ENCODE measurements around the gene OR2T8. TPM values are rescaled to one million over a fixed set of nuclear protein-coding genes. Genes with fewer than 3 reads are reported as not detected.

OR2T8 gene
- polyA plus RNA-seq, 10 donors: 0.19 to 0.27 TPM; not detected in 8

DNA sequence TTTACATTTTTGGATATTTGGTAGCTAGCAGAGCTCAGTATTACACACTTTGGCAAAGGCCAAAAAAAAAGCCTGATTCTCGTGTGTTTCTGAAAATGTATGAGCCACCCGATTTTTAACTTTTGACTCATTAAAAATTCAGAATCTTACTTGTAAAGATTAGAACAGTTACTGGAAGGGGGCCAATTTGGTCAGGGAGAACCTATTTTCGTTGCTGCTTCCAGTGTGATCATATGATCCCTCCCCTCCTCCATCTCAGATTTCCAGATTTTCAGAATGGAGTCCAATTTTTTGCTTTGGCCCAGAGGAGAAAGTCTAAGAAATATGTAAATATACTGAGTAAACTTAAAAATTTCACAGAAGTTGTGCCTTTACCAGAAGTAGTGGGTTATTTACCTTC, 41.7 kb downstream of the OR2T8 start:
- DNase-seq: no peak

DNA sequence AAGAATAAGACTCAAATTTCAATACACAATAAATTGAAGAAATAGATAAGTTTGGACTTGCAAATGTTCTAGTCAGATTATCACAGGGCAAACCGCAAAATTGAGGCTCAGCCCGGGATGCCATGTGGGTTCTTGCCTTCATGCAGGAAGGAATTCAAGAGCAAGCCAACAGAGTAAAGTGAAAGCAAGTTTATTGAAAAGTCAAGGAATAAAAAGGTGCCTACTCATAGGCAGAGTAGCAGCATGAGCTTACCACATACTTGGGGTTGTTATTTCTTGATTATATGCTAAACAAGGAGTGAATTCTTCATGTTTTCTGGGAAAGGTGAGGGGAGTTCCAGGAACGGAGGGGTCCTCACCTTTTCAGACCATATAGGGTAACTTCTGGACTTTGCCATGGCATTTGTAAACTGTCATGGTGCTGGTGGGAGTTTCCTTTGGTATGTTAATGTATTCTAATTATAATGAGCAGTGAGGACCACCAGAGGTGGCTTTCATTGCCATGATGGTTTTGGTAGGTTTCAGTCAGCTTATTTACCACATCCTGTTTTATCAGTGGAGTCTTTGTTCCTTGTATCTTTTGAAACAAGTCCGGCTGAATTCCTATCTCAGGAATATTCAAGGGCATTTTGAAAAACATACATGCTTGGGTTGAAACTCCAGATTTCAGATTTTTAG, 43.0 kb downstream of the OR2T8 start:
- no peak for DNase-seq

DNA sequence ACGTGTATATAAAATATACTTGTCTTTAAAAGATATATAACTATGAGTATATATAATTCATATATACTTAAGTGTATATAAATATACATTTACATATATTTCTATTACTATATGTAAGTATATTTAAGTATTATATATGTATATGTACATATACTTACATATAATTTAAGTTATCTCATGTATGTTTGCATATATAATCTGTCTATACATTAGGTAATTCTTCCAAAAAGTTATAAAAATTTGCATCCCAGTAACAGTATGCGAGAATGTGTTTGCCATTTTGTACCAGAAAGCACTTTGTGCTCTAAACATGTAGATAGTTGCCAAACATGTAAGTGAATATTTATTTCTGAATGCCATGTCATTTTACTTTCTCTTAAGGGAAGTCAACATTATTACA, 44.9 kb downstream of the OR2T8 start, which contains the start of gene OR2AK2:
Gene OR2AK2 (plus strand): TSS at position 301 of the 400 bp plus-strand sequence. CDS start 144 bp downstream, outside the sequence.
- no peak for DNase-seq

DNA sequence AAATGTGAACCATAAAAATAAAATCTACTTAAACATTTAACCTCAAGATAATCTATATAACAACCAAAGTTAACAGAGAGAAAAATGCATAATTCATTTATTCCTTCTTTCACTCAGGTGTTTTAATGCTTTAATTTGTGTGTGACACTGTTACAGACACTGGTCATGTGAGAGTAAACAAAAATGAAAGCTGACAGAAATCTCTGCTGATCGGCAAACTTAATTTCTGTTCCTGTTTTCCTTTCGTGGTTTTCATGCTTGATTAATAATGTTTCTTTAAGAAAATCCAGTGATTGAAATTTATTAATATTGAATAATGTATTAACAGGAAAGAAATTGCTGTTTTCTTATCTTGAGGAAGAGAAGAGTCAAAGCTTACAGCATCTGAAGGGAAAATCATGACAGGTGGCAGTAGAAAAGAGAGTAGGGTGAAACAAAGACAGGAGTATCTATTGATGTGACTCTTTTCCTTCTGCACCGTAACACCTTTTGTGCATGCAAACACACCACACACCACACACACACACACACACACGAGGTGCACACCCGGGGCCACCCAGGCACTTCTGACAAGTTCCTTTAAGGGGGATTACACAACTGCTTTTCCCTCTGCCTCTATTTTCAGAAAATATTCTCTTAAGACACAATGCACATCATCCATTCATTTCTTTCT, 46.6 kb downstream of the OR2T8 start:
- no peak for DNase-seq

Other genes with a start within 250 kb of the OR2T8 start
- gene OR13G1, start 240.5 kb upstream of the OR2T8 start, polyA plus RNA-seq (ENCODE audit: insufficient read length in 10 of 10): not detected
- gene OR6F1, start 203.6 kb upstream of the OR2T8 start, polyA plus RNA-seq (ENCODE audit: insufficient read length in 10 of 10): not detected
- not detected for gene OR14K1, start 181.6 kb upstream of the OR2T8 start, polyA plus RNA-seq (ENCODE audit: insufficient read length in 10 of 10)
- gene OR14A2, start 172.1 kb upstream of the OR2T8 start, polyA plus RNA-seq (ENCODE audit: insufficient read length in 10 of 10): not detected
- not detected for gene OR1C1, start 159.7 kb upstream of the OR2T8 start, polyA plus RNA-seq (ENCODE audit: insufficient read length in 10 of 10)
- not detected for gene OR14A16, start 96.1 kb upstream of the OR2T8 start, polyA plus RNA-seq (ENCODE audit: insufficient read length in 10 of 10)
- gene OR11L1, start 78.4 kb upstream of the OR2T8 start, polyA plus RNA-seq (ENCODE audit: insufficient read length in 10 of 10): not detected
- gene TRIM58, start 63.1 kb upstream of the OR2T8 start, polyA plus RNA-seq (ENCODE audit: insufficient read length in 10 of 10): 10 to 100 TPM in 1 of 10 donors, 1 to 10 TPM in 9; 2.3 to 11.2 (median 4.2) TPM
- gene OR2W3, start 24.7 kb upstream of the OR2T8 start, polyA plus RNA-seq (ENCODE audit: insufficient read length in 10 of 10): 1 to 10 TPM in 6 of 10 donors, under 1 TPM in 4; 0.30 to 2.2 (median 1.5) TPM
- gene OR2AJ1, start 4.6 kb downstream of the OR2T8 start, polyA plus RNA-seq (ENCODE audit: insufficient read length in 10 of 10): not detected
- gene OR2L8, start 28.6 kb downstream of the OR2T8 start, polyA plus RNA-seq (ENCODE audit: insufficient read length in 10 of 10): not detected
- gene OR2AK2, start 45.0 kb downstream of the OR2T8 start, polyA plus RNA-seq (ENCODE audit: insufficient read length in 10 of 10): not detected
- not detected for gene OR2L5, start 93.4 kb downstream of the OR2T8 start, polyA plus RNA-seq (ENCODE audit: insufficient read length in 10 of 10)
- gene OR2L2, start 109.8 kb downstream of the OR2T8 start, polyA plus RNA-seq (ENCODE audit: insufficient read length in 10 of 10): under 1 TPM in 3 of 10 donors, not detected in 7; 0.04 to 0.08 (median 0.06) TPM
- gene OR2L3, start 126.6 kb downstream of the OR2T8 start, polyA plus RNA-seq (ENCODE audit: insufficient read length in 10 of 10): not detected
- gene OR2L13, start 174.9 kb downstream of the OR2T8 start, polyA plus RNA-seq (ENCODE audit: insufficient read length in 10 of 10): under 1 TPM in 1 of 10 donors, not detected in 9; 0.05 TPM
- gene OR2M5, start 224.9 kb downstream of the OR2T8 start, polyA plus RNA-seq (ENCODE audit: insufficient read length in 10 of 10): not detected

Measured in muscle of back (tissue), 11 donors.